ENCODE measurements around the gene CCDC148. TPM values are rescaled to one million over a fixed set of nuclear protein-coding genes. Genes with fewer than 3 reads are reported as not detected.

CCDC148 gene
- total RNA-seq, 1 donor from 2014 or later = 3.4 TPM

GRCh38 chr2:158174495-158174894 is 282.1 kb downstream of the CCDC148 start:
- DNase-seq (ENCODE audit: low spot score) = no peak

DNA sequence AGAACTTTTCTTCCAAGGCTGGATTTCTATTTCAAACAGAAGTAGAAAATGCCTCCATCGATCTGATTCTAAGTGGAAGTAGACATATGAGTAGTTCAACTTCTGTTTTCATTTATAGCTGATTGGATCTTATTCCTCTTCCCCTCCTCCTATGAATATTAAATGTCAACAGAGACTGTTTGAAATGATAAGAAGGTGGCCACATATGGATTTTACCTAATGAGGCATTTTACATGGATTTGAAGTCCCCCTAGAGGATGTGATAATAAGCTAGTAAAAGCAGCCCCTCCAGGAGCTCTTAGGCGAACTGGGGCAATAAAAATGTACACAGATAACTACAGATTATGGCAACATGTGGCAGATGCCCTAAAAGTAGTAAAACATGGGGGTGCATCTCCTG is 283.8 kb downstream of the CCDC148 start:
- no peak for DNase-seq (ENCODE audit: low spot score)

- no peak for DNase-seq (ENCODE audit: low spot score)
Observed at GRCh38 chr2:158154596-158154995, 302.0 kb downstream of the CCDC148 start.

- DNase-seq (ENCODE audit: low spot score) = no peak
Observed at GRCh38 chr2:158153270-158154015, 303.1 kb downstream of the CCDC148 start.

GRCh38 chr2:158144914-158145625 is 311.5 kb downstream of the CCDC148 start:
- no peak for DNase-seq (ENCODE audit: low spot score)

GRCh38 chr2:158143703-158144360 is 312.7 kb downstream of the CCDC148 start:
- no peak for DNase-seq (ENCODE audit: low spot score)

- DNase-seq (ENCODE audit: low spot score) = no peak
Observed at GRCh38 chr2:158142568-158143332, 313.8 kb downstream of the CCDC148 start.

GRCh38 chr2:158142165-158142564 is 314.4 kb downstream of the CCDC148 start:
- no peak for DNase-seq (ENCODE audit: low spot score)

- no peak for DNase-seq (ENCODE audit: low spot score)
Observed at GRCh38 chr2:158140201-158140600, 316.4 kb downstream of the CCDC148 start.

GRCh38 chr2:158138255-158138654 is 318.3 kb downstream of the CCDC148 start:
- DNase-seq (ENCODE audit: low spot score) = no peak

GRCh38 chr2:158135096-158135495 is 321.5 kb downstream of the CCDC148 start:
- no peak for DNase-seq (ENCODE audit: low spot score)

DNA sequence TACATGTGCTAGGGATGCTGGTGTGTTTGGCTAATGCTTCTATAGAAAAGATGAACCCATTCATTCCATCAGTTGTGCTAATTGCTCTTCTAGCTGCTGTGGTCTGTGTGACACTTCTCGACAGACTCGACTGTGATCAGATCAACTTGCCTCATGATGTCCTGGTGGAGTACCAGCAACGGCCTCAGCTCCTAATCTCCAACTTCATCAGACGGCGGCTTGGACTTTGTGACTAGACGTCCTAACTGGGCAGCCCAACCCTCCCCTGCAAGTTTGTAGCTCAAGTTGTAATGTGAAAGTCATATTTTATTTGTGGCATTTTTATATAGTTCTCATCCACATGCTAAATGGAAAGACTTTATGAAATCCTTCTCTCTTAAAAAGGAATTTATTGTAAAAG is 321.9 kb downstream of the CCDC148 start:
- no peak for DNase-seq (ENCODE audit: low spot score)

GRCh38 chr2:158134055-158134454 is 322.5 kb downstream of the CCDC148 start:
- DNase-seq (ENCODE audit: low spot score) = no peak

GRCh38 chr2:158131919-158132566 is 324.5 kb downstream of the CCDC148 start:
- DNase-seq (ENCODE audit: low spot score) = no peak

GRCh38 chr2:158131483-158131912 is 325.1 kb downstream of the CCDC148 start:
- no peak for DNase-seq (ENCODE audit: low spot score)

DNA sequence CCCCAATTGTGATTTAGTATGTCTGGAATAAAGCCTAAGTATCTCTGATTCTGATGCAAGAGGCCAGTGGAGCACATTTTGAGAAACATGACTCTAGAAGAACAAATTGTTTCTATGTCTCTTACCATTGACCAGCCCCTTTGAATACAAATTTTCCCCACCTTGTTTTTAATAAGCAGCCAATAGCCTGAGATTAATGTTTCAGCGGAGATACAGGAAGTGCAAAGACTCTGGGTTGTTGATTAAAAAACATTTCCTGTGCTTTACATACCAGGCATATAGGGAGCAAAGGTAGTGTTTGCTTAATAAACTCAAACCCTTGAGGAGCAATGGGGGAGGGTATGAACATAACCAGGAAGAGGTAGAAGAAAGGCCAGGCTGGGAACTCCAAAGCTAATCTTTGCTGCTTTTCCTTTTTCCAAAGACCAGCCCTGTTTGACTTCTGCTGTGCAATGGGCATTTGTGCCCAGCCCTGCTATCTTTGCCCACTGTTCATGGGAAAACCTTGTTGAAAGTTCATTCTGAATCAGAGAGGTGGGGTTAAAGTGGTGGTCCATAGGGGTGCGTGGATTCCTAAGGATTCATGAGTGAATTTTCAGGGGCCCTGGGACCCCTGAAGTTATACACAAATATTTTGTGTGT is 325.6 kb downstream of the CCDC148 start:
- DNase-seq (ENCODE audit: low spot score) = no peak

- DNase-seq (ENCODE audit: low spot score) = no peak
Observed at GRCh38 chr2:158129037-158129436, 327.5 kb downstream of the CCDC148 start.

- no peak for DNase-seq (ENCODE audit: low spot score)
Observed at GRCh38 chr2:158128168-158128973, 328.2 kb downstream of the CCDC148 start.

DNA sequence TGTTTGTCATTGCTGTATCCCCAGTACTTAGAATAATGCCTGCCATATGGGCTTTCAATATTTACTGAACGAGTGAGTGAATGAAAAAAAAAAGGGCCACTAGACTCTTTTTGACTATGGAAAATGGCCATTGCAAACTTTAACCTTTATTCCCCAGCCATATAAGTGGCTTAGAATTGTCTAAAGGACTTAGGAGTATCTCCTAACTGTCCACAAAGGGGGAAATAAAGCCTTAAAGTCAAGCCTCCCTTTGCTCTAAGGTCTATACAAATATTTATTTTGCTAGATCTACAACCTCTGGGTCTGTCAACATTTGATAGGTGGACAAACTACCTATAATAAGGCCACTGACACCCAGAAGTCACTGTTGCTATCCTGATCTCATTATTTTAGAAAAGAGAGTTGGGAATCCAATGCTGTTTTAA is 329.2 kb downstream of the CCDC148 start:
- no peak for DNase-seq (ENCODE audit: low spot score)

All from ureter (tissue), 1 donor.